HG03460 (cell line): ENCODE data around the gene OSBPL3.
"Not testable (repeated sequence)": the region's sequence is repeated elsewhere in the genome, so short reads cannot be mapped to it uniquely, and the experiment has no call there.

Experiments used
- ATAC-seq: cut with Tn5 transposase; IDR thresholded peaks from one replicate; pipeline ENCODE4 v1.9.1; 2021; ENCODE audit not compliant: unreplicated experiment

Gene OSBPL3

GRCh38 chr7:24800667-24801066 lies 179.3 kb downstream of the OSBPL3 start:
- no peak for ATAC-seq

GRCh38 chr7:24800073-24800472 lies 179.9 kb downstream of the OSBPL3 start:
- ATAC-seq, result no peak

GRCh38 chr7:24799506-24799905 lies 180.5 kb downstream of the OSBPL3 start:
- ATAC-seq, result no peak

- ATAC-seq, result no peak
Measured at GRCh38 chr7:24798261-24798660, 181.7 kb downstream of the OSBPL3 start.

GRCh38 chr7:24797270-24797669 lies 182.7 kb downstream of the OSBPL3 start:
- no peak for ATAC-seq

- no peak for ATAC-seq
Measured at GRCh38 chr7:24795407-24795767, 184.6 kb downstream of the OSBPL3 start.

- not testable (repeated sequence) for ATAC-seq
Measured at GRCh38 chr7:24794751-24795406, 185.1 kb downstream of the OSBPL3 start.

GRCh38 chr7:24793982-24794648 lies 185.9 kb downstream of the OSBPL3 start:
- no peak for ATAC-seq

- ATAC-seq, result no peak
Measured at GRCh38 chr7:24788961-24789576, 190.9 kb downstream of the OSBPL3 start.

- no peak for ATAC-seq
Measured at GRCh38 chr7:24788075-24788474, 191.9 kb downstream of the OSBPL3 start.

GRCh38 chr7:24786941-24787340 lies 193.0 kb downstream of the OSBPL3 start:
- ATAC-seq, result no peak

GRCh38 chr7:24786306-24786705 lies 193.7 kb downstream of the OSBPL3 start:
- no peak for ATAC-seq

GRCh38 chr7:24784277-24784676 lies 195.7 kb downstream of the OSBPL3 start:
- ATAC-seq, result no peak

- no peak for ATAC-seq
Measured at GRCh38 chr7:24783698-24784097, 196.3 kb downstream of the OSBPL3 start.

- ATAC-seq, result no peak
Measured at GRCh38 chr7:24781106-24781505, 198.9 kb downstream of the OSBPL3 start.

GRCh38 chr7:24779283-24779655 lies 200.7 kb downstream of the OSBPL3 start:
- no peak for ATAC-seq

- no peak for ATAC-seq
Measured at GRCh38 chr7:24778543-24779282, 201.3 kb downstream of the OSBPL3 start.

- ATAC-seq, result no peak
Measured at GRCh38 chr7:24777806-24778205, 202.2 kb downstream of the OSBPL3 start.

- no peak for ATAC-seq
Measured at GRCh38 chr7:24773646-24774045, 206.3 kb downstream of the OSBPL3 start.

- ATAC-seq, result no peak
Measured at GRCh38 chr7:24769851-24770250, 210.1 kb downstream of the OSBPL3 start.

GRCh38 chr7:24769014-24769830 lies 210.8 kb downstream of the OSBPL3 start:
- no peak for ATAC-seq
